B cell (primary cell): ENCODE results near the gene ARL16.

Experiments used
- CTCF ChIP-seq: fragments of 200-600 bp; IDR thresholded peaks from one replicate; pipeline ENCODE4 v1.8.0; 2022; ENCODE audit warnings: antibody characterized with exemption, mild to moderate bottlenecking
- EZH2 ChIP-seq: IDR thresholded peaks from 2 replicates; pipeline ENCODE4 v1.6.1; 2012; ENCODE audit warnings: borderline replicate concordance, low read depth, mild to moderate bottlenecking, moderate library complexity, low read length; ENCODE audit not compliant: insufficient read depth, poor library complexity, severe bottlenecking

GRCh38 chr17:81635973-81636504 is 47.6 kb downstream of the ARL16 start:
- TF ChIP-seq CTCF (no peak), EZH2 (no peak)
